GM13976 (cell line): ENCODE results near the gene ARF6.
A peak's percentile ranks its signal among the peaks of the same experiment; 100 is the strongest.

Experiments used
- DNase-seq: peaks from one replicate; pipeline ENCODE4 v3.0.0; 2012; ENCODE audit warnings: low spot score
- CTCF ChIP-seq: IDR thresholded peaks from 2 replicates; pipeline ENCODE4 v1.5.1; 2012; ENCODE audit warnings: borderline replicate concordance, mild to moderate bottlenecking; ENCODE audit not compliant: insufficient read depth; ENCODE audit errors: extremely low read depth, missing control alignments, control extremely low read depth
- in situ Hi-C: fragments of 300-500 bp; cut with MboI; formaldehyde crosslinking; loops from one replicate; pipeline ENCODE4 v1.12.0; 2022; ENCODE audit warnings: low sequenced_read_pairs, mixed read lengths, inconsistent platforms; ENCODE audit not compliant: unreplicated experiment

ARF6 gene

GRCh38 chr14:49875640-49876198 lies 17.2 kb upstream of the ARF6 start:
- in situ Hi-C loops = no loop called here
- no peak for TF ChIP-seq CTCF
- DNase-seq = no peak

DNA sequence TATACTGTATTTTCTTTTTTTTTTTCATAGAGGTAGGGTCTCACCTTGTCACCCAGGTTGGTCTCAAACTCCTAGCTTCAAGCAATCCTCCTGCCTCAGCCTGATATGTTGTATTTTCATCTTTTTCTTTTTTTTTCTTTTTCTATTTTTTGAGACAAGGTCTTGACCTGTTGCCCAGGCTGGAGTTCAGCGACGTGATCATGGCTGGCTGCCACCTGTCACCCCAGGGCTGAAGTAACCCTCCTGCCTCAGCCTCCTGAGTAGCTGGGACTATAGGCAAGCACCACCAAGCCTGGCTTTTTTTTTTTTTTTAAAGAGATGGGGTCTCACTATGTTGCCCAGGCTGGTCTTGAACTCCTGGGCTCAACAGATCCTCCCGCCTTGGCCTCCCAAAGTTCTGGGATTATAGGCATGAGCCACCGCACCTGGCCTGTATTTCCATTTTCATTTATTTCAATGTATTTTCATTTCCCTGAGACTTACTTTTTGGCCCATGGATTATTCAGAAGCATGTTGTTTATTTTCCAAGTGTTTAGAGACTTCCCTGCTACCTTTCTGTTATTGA lies 16.2 kb upstream of the ARF6 start:
- TF ChIP-seq CTCF = no peak
- in situ Hi-C loops = no loop called here
- no peak for DNase-seq

DNA sequence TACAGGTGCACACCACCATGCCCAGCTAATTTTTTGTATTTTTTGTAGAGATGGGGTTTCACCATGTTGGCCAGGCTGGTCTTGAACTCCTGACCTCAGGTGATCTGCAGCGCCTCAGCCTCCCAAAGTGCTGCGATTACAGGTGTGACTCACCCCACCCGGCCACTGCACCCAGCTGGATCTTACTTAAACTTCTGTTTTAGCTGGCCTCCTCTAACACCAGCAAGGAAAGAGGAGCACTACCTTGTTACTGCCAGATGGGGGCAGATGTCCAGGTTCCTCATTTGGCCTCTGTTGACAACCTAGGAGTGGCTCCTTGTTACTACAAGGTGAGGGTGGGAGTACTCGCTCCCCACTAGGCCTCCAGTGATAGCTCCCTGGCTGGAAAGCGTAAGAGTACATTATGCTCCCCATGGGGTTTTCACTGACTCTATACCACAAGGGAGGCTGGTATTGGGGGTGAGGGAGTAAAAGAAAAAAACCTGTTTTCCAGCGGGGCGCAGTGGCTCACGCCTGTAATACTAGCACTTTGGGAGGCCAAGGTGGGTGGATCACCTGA lies 13.2 kb upstream of the ARF6 start:
- in situ Hi-C loops = no loop called here
- peak; percentile 70 for DNase-seq
- peak; percentile 42 for TF ChIP-seq CTCF

- in situ Hi-C loops = no loop called here
- no peak for TF ChIP-seq CTCF
- no peak for DNase-seq
Observed at GRCh38 chr14:49880267-49881064, 12.4 kb upstream of the ARF6 start.

DNA sequence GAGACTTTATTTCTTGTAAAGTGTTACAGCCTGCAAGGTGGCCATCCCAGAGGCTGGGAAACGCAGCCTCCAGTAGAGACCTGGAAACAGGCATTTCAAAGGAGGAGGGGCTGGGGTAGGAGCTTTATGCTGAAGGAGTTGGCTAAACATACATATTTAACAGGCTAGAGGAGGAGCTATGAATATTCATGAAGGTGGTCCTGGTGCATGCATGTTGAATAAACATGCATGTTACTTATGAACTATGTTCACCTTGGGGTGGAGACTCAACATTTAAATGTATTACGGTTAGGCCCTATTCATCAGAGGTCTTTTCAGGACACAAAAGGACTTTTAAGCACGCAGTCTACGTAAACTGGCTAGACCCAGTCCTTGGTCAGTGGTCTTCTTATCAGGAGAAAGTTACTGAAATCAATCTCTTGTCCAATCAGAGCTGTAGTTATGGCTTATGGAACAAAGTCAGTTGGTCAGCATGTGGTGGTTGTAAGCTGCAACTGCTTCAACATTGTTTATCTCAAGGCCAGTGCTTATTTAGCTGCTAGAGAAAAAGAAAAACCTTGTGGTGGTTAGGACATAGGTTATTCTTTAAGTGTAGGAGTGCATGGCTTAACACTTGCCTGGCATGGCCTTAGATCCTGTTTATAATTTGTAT lies 11.4 kb upstream of the ARF6 start:
- in situ Hi-C loops = no loop called here
- DNase-seq = no peak
- no peak for TF ChIP-seq CTCF
